ENCODE data around the gene SBF1. TPM values are rescaled to one million over a fixed set of nuclear protein-coding genes. Genes with fewer than 3 reads are reported as not detected.
A peak's percentile ranks its signal among the peaks of the same experiment; 100 is the strongest.

The SBF1 gene
- total and polyA plus RNA-seq, 2 donors (not counting 1 experiment from before 2014, with no cell fraction given) = 110 to 254 TPM

- Histone ChIP-seq H4K20me1 (ENCODE audit: control insufficient read depth, insufficient read depth, low read length, poor library complexity, severe bottlenecking) (peaks cover 62% of the 10 kb centered on the region), H3K4me3 (ENCODE audit: control extremely low read depth in 1 of 5, extremely low read depth in 1 of 5, insufficient read depth in 1 of 5, low read depth in 2 of 5, low read length in 4 of 5) (peak overlapping the region in 2 of 5 experiments; percentile 1 to 31), H3K4me1 (ENCODE audit: control insufficient read depth in 2 of 2, insufficient read depth in 2 of 2, low read length in 2 of 2) (peaks cover 65 to 73% of the 10 kb centered on the region in 2 donors), H3K27ac (ENCODE audit: low read length in 2 of 2) (peak overlapping the region; percentile 69 to 90), H3K79me2 (ENCODE audit: control insufficient read depth, insufficient read depth, low read length) (peaks cover 72% of the 10 kb centered on the region), H3K9ac (ENCODE audit: low read length) (peak overlapping the region; percentile 53), H3K9me3 (ENCODE audit: control extremely low read depth in 1 of 3, control insufficient read depth in 2 of 3, insufficient read depth in 1 of 3, low read length in 2 of 3) (no peaks in the 10 kb centered on the region), H3K4me2 (replicated peaks; ENCODE audit: low read depth, low read length, poor library complexity, severe bottlenecking) (peak overlapping the region; percentile 99), H3K36me3 (replicated peaks in 1 of 2; ENCODE audit: control extremely low read depth in 1 of 2, control insufficient read depth in 1 of 2, extremely low read depth in 1 of 2, insufficient read depth in 2 of 2, low read length in 1 of 2) (peaks cover 0 to 23% of the 10 kb centered on the region in 2 experiments), H3K27me3 (replicated peaks in 1 of 4; ENCODE audit: control extremely low read depth in 1 of 4, control insufficient read depth in 3 of 4, insufficient read depth in 4 of 4, low read length in 3 of 4) (no peaks in the 10 kb centered on the region), H2AFZ (ENCODE audit: insufficient read depth, low read depth, low read length, poor library complexity, severe bottlenecking) (no peak overlapping the region)
- Mint-ChIP-seq H3K9me3 (ENCODE audit: insufficient read depth) (no peaks in the 10 kb centered on the region), H3K27ac (peak overlapping the region; percentile 96), H3K27me3 (no peaks in the 10 kb centered on the region), H3K4me1 (peaks cover 73% of the 10 kb centered on the region), H3K4me3 (peak overlapping the region; percentile 89)
- POLR2A ChIA-PET = interaction anchor here (0.6 to 1.9 kb wide), 5 partner anchors 9 to 275 kb away, joined by 3 to 9 read pairs (median 6); partner anchors contain the start of genes LMF2 and NCAPH2
- CTCF ChIA-PET = interaction anchor here (0.5 to 2.6 kb wide), 7 partner anchors 9 to 150 kb away, joined by 4 to 20 read pairs (median 7); partner anchors contain the start of gene SCO2
- 69% methylated on average over 13 of the region's 21 CpGs for WGBS (ENCODE audit: insufficient coverage)
- intact Hi-C loops (cut with micrococcal nuclease) = loop anchor here (5.0 to 10.0 kb wide), 2 partner anchors 56 to 537 kb away; partner anchors contain the start of gene SCO2
- no peak for DNase-seq
- TF ChIP-seq EZH2 (IDR thresholded peaks at IDR 0.05; ENCODE audit: borderline replicate concordance, insufficient read depth, low read depth, low read length, poor library complexity, severe bottlenecking) = no peak
- no peak for TF ChIP-seq CTCF (IDR thresholded peaks at IDR 0.05)
- no peak for ATAC-seq (ENCODE audit: low read depth)
Measured at GRCh38 chr22:50471197-50471847, 3.5 kb downstream of the SBF1 start.

- no peaks in the 10 kb centered on the region for H3K9me3 ChIP-seq (ENCODE audit: control extremely low read depth in 1 of 3, control insufficient read depth in 2 of 3, insufficient read depth in 1 of 3, low read length in 2 of 3)
- ATAC-seq (ENCODE audit: low read depth) (peak; percentile 2), DNase-seq (peak; percentile 61)
- intact Hi-C loops (cut with micrococcal nuclease) = loop anchor here (1.0 to 10.0 kb wide), 4 partner anchors 11 to 536 kb away; partner anchors contain the start of genes ADM2 and SCO2
- ChIA-PET POLR2A (interaction anchor here (0.9 to 2.2 kb wide), 14 partner anchors 7 to 280 kb away, joined by 3 to 22 read pairs (median 5); partner anchors contain the start of genes ADM2, LMF2, NCAPH2 and SCO2), CTCF (interaction anchor here (1.0 to 2.6 kb wide), 14 partner anchors 10 to 540 kb away, joined by 3 to 20 read pairs (median 4); partner anchors contain the start of gene SCO2)
- Mint-ChIP-seq H3K9me3 (ENCODE audit: insufficient read depth) (no peaks in the 10 kb centered on the region), H3K27ac (peak overlapping the region; percentile 96), H3K27me3 (no peaks in the 10 kb centered on the region), H3K4me3 (peak overlapping the region; percentile 83), H3K4me1 (peaks cover 72% of the 10 kb centered on the region)
- peak overlapping the region; percentile 99 for H3K4me2 ChIP-seq (replicated peaks; ENCODE audit: low read depth, low read length, poor library complexity, severe bottlenecking)
- no peak overlapping the region for H2AFZ ChIP-seq (ENCODE audit: insufficient read depth, low read depth, low read length, poor library complexity, severe bottlenecking)
- peaks cover 63 to 70% of the 10 kb centered on the region in 2 donors for H3K4me1 ChIP-seq (ENCODE audit: control insufficient read depth in 2 of 2, insufficient read depth in 2 of 2, low read length in 2 of 2)
- peaks cover 0 to 31% of the 10 kb centered on the region in 2 experiments for H3K36me3 ChIP-seq (replicated peaks in 1 of 2; ENCODE audit: control extremely low read depth in 1 of 2, control insufficient read depth in 1 of 2, extremely low read depth in 1 of 2, insufficient read depth in 2 of 2, low read length in 1 of 2)
- no peak for TF ChIP-seq CTCF (IDR thresholded peaks at IDR 0.05)
- no peak for TF ChIP-seq EZH2 (IDR thresholded peaks at IDR 0.05; ENCODE audit: borderline replicate concordance, insufficient read depth, low read depth, low read length, poor library complexity, severe bottlenecking)
- peak overlapping the region; percentile 53 for H3K9ac ChIP-seq (ENCODE audit: low read length)
- H4K20me1 ChIP-seq (ENCODE audit: control insufficient read depth, insufficient read depth, low read length, poor library complexity, severe bottlenecking) = peaks cover 63% of the 10 kb centered on the region
- H3K27me3 ChIP-seq (replicated peaks in 1 of 4; ENCODE audit: control extremely low read depth in 1 of 4, control insufficient read depth in 3 of 4, insufficient read depth in 4 of 4, low read length in 3 of 4) = no peaks in the 10 kb centered on the region
- peaks cover 70% of the 10 kb centered on the region for H3K79me2 ChIP-seq (ENCODE audit: control insufficient read depth, insufficient read depth, low read length)
- peak overlapping the region in 4 of 5 experiments; percentile 12 to 31 (median 24) for H3K4me3 ChIP-seq (ENCODE audit: control extremely low read depth in 1 of 5, extremely low read depth in 1 of 5, insufficient read depth in 1 of 5, low read depth in 2 of 5, low read length in 4 of 5)
- H3K27ac ChIP-seq (ENCODE audit: low read length in 2 of 2) = peak overlapping the region; percentile 69 to 90
- 0% methylated on average over 6 of the region's 6 CpGs for WGBS (ENCODE audit: insufficient coverage)
Measured at GRCh38 chr22:50470491-50470890, 4.3 kb downstream of the SBF1 start.

Data from B cell (primary cell).